ENCODE data around the gene ABHD8.

ABHD8 gene

GRCh38 chr19:17327068-17327653 is 23.9 kb upstream of the ABHD8 start:
- peaks cover 6% of the 10 kb centered on the region; the same call in 1 of the 2 replicates for H3K36me3 ChIP-seq (ENCODE audit: control insufficient read depth, low read length)
- no peak for TF ChIP-seq EZH2phosphoT487 (IDR thresholded peaks at IDR 0.05; ENCODE audit: borderline replicate concordance, low read length)
- TF ChIP-seq CTCF (IDR thresholded peaks at IDR 0.05; ENCODE audit: low read depth, low read length, poor library complexity, severe bottlenecking) = no peak
- H3K9me3 ChIP-seq (ENCODE audit: control insufficient read depth, insufficient read depth, low read length) = no peaks in the 10 kb centered on the region
- H3K9me2 ChIP-seq (replicated peaks; ENCODE audit: control insufficient read depth, low read length) = no peaks in the 10 kb centered on the region
- H3K4me1 ChIP-seq (ENCODE audit: control insufficient read depth, low read length) = peaks cover 24% of the 10 kb centered on the region
- no peak overlapping the region for H3K4me3 ChIP-seq (ENCODE audit: low read length)
- no peak overlapping the region for H3K4me2 ChIP-seq (ENCODE audit: low read length)
- no peaks in the 10 kb centered on the region for H4K20me1 ChIP-seq (ENCODE audit: control insufficient read depth, insufficient read depth, low read depth, low read length)
- H3K27me3 ChIP-seq (ENCODE audit: control insufficient read depth, low read length) = peaks cover 8% of the 10 kb centered on the region
- no peaks in the 10 kb centered on the region for H3K79me2 ChIP-seq (ENCODE audit: control insufficient read depth, low read length)
- no peak overlapping the region for H3K27ac ChIP-seq (ENCODE audit: low read depth, low read length)
- H3F3A ChIP-seq (ENCODE audit: control insufficient read depth, insufficient read depth) = peaks cover 5% of the 10 kb centered on the region

GRCh38 chr19:17326595-17326966 is 23.4 kb upstream of the ABHD8 start:
- Histone ChIP-seq H3K27me3 (ENCODE audit: control insufficient read depth, low read length) (peaks cover 8% of the 10 kb centered on the region), H3K79me2 (ENCODE audit: control insufficient read depth, low read length) (no peaks in the 10 kb centered on the region), H3K9me3 (ENCODE audit: control insufficient read depth, insufficient read depth, low read length) (no peaks in the 10 kb centered on the region), H3K4me2 (ENCODE audit: low read length) (no peak overlapping the region), H3K4me1 (ENCODE audit: control insufficient read depth, low read length) (peaks cover 24% of the 10 kb centered on the region), H3K4me3 (ENCODE audit: low read length) (no peak overlapping the region), H3F3A (ENCODE audit: control insufficient read depth, insufficient read depth) (peaks cover 5% of the 10 kb centered on the region), H3K36me3 (ENCODE audit: control insufficient read depth, low read length) (peaks cover 9% of the 10 kb centered on the region; the same call in 1 of the 2 replicates), H4K20me1 (ENCODE audit: control insufficient read depth, insufficient read depth, low read depth, low read length) (no peaks in the 10 kb centered on the region), H3K9me2 (replicated peaks; ENCODE audit: control insufficient read depth, low read length) (no peaks in the 10 kb centered on the region), H3K27ac (ENCODE audit: low read depth, low read length) (no peak overlapping the region)
- TF ChIP-seq CTCF (IDR thresholded peaks at IDR 0.05; ENCODE audit: low read depth, low read length, poor library complexity, severe bottlenecking) = no peak
- no peak for TF ChIP-seq EZH2phosphoT487 (IDR thresholded peaks at IDR 0.05; ENCODE audit: borderline replicate concordance, low read length)

GRCh38 chr19:17325881-17326594 is 22.8 kb upstream of the ABHD8 start:
- TF ChIP-seq CTCF (IDR thresholded peaks at IDR 0.05; ENCODE audit: low read depth, low read length, poor library complexity, severe bottlenecking) = no peak
- no peak for TF ChIP-seq EZH2phosphoT487 (IDR thresholded peaks at IDR 0.05; ENCODE audit: borderline replicate concordance, low read length)
- Histone ChIP-seq H3K27ac (ENCODE audit: low read depth, low read length) (no peak overlapping the region), H3K79me2 (ENCODE audit: control insufficient read depth, low read length) (no peaks in the 10 kb centered on the region), H3K4me2 (ENCODE audit: low read length) (no peak overlapping the region), H3K36me3 (ENCODE audit: control insufficient read depth, low read length) (peaks cover 14% of the 10 kb centered on the region; the same call in 1 of the 2 replicates), H3K9me3 (ENCODE audit: control insufficient read depth, insufficient read depth, low read length) (no peaks in the 10 kb centered on the region), H3K9me2 (replicated peaks; ENCODE audit: control insufficient read depth, low read length) (no peaks in the 10 kb centered on the region), H3K4me1 (ENCODE audit: control insufficient read depth, low read length) (peaks cover 24% of the 10 kb centered on the region), H4K20me1 (ENCODE audit: control insufficient read depth, insufficient read depth, low read depth, low read length) (no peaks in the 10 kb centered on the region), H3K27me3 (ENCODE audit: control insufficient read depth, low read length) (peaks cover 8% of the 10 kb centered on the region), H3K4me3 (ENCODE audit: low read length) (no peak overlapping the region), H3F3A (ENCODE audit: control insufficient read depth, insufficient read depth) (peaks cover 5% of the 10 kb centered on the region)
